ENCODE results near the gene GNAL. TPM values are rescaled to one million over a fixed set of nuclear protein-coding genes. Genes with fewer than 3 reads are reported as not detected.
A peak's percentile ranks its signal among the peaks of the same experiment; 100 is the strongest.
"Not testable (repeated sequence)": the region's sequence is repeated elsewhere in the genome, so short reads cannot be mapped to it uniquely, and the experiment has no call there.

The GNAL gene
- total RNA-seq, 1 experiment from 2014 or later: 2.7 TPM

DNA sequence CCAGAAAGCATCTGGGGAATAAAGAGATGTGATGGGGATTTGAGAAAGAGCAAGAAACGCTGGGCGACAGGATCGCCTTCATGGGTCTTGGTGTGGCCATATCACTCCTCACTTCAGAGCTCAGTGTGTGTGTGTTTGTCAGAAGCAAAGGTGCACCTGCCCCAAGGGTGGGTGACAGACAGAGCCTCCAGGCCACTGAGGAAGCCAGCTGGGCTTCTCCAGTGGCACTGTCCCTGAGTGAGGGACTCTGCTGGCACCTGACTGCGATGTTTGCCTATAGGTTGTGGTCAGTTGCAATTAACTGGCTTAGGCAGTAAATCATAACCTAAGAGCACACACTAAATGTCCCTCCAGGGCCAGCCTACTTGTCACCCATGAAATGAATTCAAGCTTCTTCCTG is 23.5 kb upstream of the GNAL start:
- no peak overlapping the region for H3K4me3 ChIP-seq
- H3K36me3 ChIP-seq: no peaks in the 10 kb centered on the region
- H3K27me3 ChIP-seq: peaks cover 4% of the 10 kb centered on the region
- H3K9me3 ChIP-seq: no peaks in the 10 kb centered on the region
- no peak for DNase-seq

- Histone ChIP-seq H3K27me3 (peaks cover 4% of the 10 kb centered on the region), H3K9me3 (no peaks in the 10 kb centered on the region), H3K36me3 (no peaks in the 10 kb centered on the region), H3K4me3 (no peak overlapping the region)
- no peak for DNase-seq
Measured at GRCh38 chr18:11666176-11666575, 22.9 kb upstream of the GNAL start.

DNA sequence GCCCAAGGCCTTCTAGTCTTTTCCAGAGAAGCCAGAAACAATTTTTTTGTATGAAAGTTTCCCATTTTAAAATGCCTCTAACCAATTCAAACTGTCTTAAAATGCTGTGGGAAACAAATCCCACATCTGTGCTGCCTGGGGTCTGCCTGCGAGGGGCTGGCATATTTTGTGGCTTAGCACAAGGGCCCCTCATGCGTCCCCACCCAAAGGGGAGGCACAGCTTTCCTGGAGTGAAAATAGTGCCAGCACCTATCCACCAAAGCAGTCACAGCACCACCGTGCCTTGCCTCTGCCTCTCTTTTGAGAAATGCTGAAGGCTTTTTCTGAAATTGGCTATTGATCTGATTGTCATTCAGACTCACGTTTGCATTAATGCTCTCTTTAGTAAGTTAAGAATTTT is 22.2 kb upstream of the GNAL start:
- no peak for DNase-seq
- Histone ChIP-seq H3K27me3 (peaks cover 4% of the 10 kb centered on the region), H3K36me3 (no peaks in the 10 kb centered on the region), H3K4me3 (no peak overlapping the region), H3K9me3 (no peaks in the 10 kb centered on the region)

GRCh38 chr18:11667578-11667977 is 21.5 kb upstream of the GNAL start:
- no peak for DNase-seq
- H3K27me3 ChIP-seq: peaks cover 4% of the 10 kb centered on the region
- H3K36me3 ChIP-seq: no peaks in the 10 kb centered on the region
- H3K4me3 ChIP-seq: no peak overlapping the region
- H3K9me3 ChIP-seq: no peaks in the 10 kb centered on the region

DNA sequence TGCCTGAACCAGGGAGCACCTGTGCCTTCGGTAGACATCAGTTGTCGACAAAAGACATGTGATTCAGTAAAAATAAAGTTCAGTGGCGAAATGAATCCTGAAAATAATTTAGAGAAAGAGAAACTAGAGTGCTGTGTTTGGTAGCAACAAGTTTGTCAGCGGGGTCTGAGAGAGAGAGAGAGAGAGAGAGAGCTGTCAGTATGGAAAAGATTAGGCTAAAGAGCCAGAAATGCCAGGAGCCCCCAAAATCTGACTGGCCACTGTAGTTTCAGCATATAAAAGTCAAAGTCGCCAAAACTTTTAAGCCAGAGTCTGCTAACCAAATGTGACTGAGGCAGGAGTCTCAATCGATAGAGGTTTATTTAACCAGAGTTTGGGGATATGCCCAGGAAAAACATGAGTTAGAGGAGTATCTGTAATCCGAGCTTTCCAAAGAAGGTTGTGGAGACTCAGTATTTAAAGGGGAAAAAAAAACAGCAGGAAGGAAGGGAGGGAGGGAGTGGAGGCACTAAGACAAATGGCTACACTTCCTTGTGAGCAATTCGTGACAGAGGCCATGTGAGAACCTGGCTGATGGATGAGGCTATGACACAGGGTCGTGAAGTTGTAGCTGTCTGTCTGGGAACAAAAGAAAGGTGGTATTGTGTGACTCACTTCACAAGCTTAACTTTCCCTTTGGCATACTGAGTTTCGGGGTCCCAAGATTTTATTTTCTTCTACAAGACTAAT is 20.5 kb upstream of the GNAL start:
- Histone ChIP-seq H3K4me3 (no peak overlapping the region), H3K27me3 (peaks cover 4% of the 10 kb centered on the region), H3K9me3 (no peaks in the 10 kb centered on the region), H3K36me3 (no peaks in the 10 kb centered on the region)
- DNase-seq: no peak

DNA sequence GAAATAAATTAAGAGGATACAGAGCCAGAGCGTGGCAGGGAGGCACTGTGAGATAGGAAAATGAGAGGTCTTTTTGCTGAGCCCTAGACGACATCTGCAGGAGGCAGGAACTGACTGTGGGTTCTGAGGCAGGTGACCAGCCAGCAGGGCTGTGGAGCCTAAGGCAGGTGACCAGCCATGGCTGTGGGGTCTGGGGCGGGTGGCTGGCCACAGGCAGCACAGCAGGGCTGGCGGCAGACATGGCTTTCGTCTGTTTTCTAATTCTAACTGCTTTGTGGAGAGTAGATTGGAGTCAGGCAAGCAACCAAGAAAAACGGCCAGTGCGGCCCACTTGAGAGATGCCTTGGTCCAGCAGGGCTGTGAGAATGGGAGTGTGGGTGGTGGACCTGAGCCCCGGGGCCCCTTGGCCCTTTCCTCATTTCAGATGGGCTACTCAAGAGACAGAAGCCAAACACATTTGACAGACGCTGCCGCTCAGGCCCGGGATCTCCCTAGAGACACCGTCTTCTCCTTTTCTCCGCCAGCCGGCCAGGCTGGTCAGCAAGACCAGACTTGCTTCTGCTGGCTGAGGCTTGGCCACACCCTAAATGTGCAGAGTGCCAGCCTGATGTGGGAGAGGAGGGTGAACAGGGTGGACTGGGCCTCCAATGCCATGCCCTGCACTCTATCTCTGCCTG is 19.7 kb upstream of the GNAL start:
- Histone ChIP-seq H3K4me3 (no peak overlapping the region), H3K9me3 (no peaks in the 10 kb centered on the region), H3K36me3 (no peaks in the 10 kb centered on the region), H3K27me3 (peaks cover 4% of the 10 kb centered on the region)
- no peak for DNase-seq

DNA sequence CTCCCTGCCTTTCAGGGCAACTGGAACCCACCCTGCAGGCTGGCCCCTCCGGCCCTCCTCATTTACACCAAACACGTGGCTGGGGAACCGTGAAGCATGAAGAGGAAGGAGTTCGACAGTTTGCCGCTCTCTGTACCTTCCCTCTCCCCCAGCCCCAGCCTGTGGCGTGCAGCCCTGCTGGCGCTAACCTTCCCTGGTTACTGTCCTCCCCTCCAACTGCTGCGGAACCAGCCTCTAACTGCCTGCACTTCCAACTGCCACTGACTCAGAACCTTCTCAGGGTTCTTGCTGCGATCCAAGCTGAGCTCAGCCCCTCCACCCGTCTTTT is 19.2 kb upstream of the GNAL start:
- H3K4me3 ChIP-seq: no peak overlapping the region
- DNase-seq: no peak
- no peaks in the 10 kb centered on the region for H3K36me3 ChIP-seq
- no peaks in the 10 kb centered on the region for H3K9me3 ChIP-seq
- peaks cover 4% of the 10 kb centered on the region for H3K27me3 ChIP-seq

- Histone ChIP-seq H3K27me3 (no peaks in the 10 kb centered on the region), H3K36me3 (no peaks in the 10 kb centered on the region)
Measured at GRCh38 chr18:11671156-11671555, 17.9 kb upstream of the GNAL start.

DNA sequence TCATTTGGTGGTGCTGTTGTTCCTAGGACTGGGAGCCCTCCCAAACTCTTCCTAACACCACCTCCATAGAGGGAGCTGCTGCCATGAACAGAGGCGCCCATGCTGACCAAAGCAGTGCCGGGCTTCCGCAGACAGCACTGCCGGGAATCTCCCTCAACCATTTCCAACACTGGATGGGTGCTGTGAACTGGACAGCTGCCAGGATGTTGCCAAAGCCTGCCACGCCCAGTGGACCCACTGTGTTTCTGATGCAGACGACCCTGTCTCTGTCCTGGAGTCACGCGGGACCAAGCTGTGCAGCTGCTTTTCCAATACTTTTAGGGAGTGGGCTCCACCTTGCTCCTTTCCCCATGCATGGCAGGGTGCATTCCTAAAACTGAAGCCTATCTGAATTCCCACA is 16.9 kb upstream of the GNAL start:
- no peaks in the 10 kb centered on the region for H3K9me3 ChIP-seq
- peaks cover 2% of the 10 kb centered on the region; the same call in 1 of the 2 replicates for H3K27me3 ChIP-seq
- DNase-seq: no peak
- no peak overlapping the region for H3K4me3 ChIP-seq
- no peaks in the 10 kb centered on the region for H3K36me3 ChIP-seq

More at GRCh38 chr18:11671156-11671555, 17.9 kb upstream of the GNAL start:
- DNase-seq: no peak
- Histone ChIP-seq H3K4me3 (no peak overlapping the region), H3K9me3 (no peaks in the 10 kb centered on the region)

DNA sequence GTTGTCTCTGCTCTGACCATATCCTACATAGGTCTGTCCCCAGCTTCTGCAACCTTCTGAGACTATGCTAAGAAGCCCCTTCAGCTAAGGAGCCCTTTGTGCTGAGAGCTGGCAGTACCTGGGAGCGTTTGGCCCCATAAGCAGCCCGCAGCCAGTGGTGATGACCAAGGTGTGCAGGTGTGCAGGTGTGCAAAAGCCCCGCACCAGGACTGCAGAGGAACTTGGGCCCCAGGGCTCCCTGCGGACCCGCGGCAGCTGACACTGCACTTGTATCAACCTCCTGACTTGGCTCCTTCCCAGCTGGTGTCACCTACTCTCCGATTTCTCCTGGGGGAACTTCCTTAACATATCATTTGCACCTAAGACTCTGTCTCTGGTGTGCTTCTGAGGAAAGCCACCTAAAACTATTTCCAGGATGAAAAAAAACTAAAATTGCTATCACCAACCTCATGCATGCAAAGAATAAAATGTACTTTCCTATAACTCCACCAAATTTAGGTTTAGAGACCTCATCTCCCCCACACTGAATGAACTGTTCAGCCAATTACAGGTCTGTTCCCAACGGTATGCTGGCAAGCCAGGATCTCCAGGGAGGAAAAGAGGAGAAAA is 16.1 kb upstream of the GNAL start:
- Histone ChIP-seq H3K9me3 (no peaks in the 10 kb centered on the region), H3K27me3 (peaks cover 3% of the 10 kb centered on the region; the same call in 1 of the 2 replicates), H3K4me3 (no peak overlapping the region), H3K36me3 (no peaks in the 10 kb centered on the region)
- DNase-seq: no peak

DNA sequence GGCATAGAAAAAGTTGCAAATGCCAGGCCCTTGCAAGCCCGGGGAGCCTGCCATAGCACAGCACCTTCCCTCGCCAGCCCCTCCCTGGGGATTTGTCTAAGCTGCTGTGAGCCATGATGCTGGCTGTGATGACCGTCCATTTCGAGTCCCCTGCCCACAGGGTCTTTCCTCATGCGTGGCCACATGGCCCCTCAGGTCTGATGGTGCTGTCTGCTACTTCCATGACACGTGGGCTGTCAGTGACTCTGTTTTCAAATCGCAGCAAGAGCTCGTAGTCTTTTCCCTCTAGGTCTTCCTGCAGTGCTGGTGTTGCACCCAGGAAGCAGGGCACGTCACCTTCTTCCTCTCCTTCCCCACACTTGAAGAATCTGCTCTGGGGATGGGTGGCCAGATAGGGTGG is 15.5 kb upstream of the GNAL start:
- no peak for DNase-seq
- H3K27me3 ChIP-seq: peaks cover 3% of the 10 kb centered on the region; the same call in 1 of the 2 replicates
- H3K9me3 ChIP-seq: no peaks in the 10 kb centered on the region

GRCh38 chr18:11674119-11674518 is 14.9 kb upstream of the GNAL start:
- no peaks in the 10 kb centered on the region for H3K36me3 ChIP-seq
- no peak for DNase-seq
- no peaks in the 10 kb centered on the region for H3K9me3 ChIP-seq
- peaks cover 6% of the 10 kb centered on the region; the same call in 1 of the 2 replicates for H3K27me3 ChIP-seq
- H3K4me3 ChIP-seq: no peak overlapping the region

More for the DNA sequence above, 15.5 kb upstream of the GNAL start:
- no peak overlapping the region for H3K4me3 ChIP-seq
- H3K36me3 ChIP-seq: no peaks in the 10 kb centered on the region

DNA sequence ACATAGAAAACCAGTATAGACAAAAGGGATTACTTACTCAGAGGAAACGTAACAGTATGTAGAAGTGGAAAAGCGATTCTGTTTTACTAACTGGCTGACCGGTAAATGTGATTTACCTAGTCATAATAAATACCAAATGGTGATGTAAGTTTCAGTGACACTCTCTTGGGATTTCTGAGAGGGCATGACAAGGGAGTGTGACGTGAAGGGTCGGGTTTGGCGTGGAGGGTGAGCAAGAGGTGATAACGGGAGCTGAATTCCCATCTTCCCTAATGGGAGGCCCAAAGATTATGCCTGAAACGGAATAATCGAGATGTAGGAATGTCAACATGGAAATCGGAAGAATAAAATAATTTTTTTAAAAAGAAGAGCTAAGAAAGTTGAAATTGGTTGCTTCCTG is 12.7 kb upstream of the GNAL start:
- Histone ChIP-seq H3K9me3 (no peaks in the 10 kb centered on the region), H3K27me3 (peaks cover 14% of the 10 kb centered on the region), H3K4me3 (no peak overlapping the region), H3K36me3 (no peaks in the 10 kb centered on the region)
- DNase-seq: no peak

- Histone ChIP-seq H3K27me3 (peaks cover 14% of the 10 kb centered on the region), H3K9me3 (no peaks in the 10 kb centered on the region), H3K36me3 (no peaks in the 10 kb centered on the region), H3K4me3 (no peak overlapping the region)
- DNase-seq: peak; percentile 57
Measured at GRCh38 chr18:11676867-11677266, 12.2 kb upstream of the GNAL start.

DNA sequence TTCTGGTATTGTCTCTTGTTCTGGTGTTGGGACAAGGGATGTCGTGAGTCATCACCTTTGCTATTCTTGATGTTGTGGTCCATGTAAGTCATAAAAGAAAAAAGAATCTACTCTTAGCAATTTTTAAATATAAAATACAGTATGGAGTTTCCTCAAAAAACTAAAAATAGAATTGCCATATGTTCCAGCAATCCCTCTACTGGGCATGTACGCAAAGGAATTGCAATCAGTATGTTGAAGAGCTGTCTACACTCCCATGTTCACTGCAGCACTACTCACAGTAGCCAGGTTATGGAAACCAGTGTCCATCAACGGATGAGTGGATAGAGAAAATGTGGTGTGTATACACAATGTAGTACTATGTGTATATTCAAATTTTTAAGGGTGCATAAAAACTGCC is 10.9 kb upstream of the GNAL start:
- DNase-seq: no peak
- no peaks in the 10 kb centered on the region for H3K36me3 ChIP-seq
- no peak overlapping the region for H3K4me3 ChIP-seq
- H3K27me3 ChIP-seq: peaks cover 19% of the 10 kb centered on the region
- H3K9me3 ChIP-seq: no peaks in the 10 kb centered on the region

DNA sequence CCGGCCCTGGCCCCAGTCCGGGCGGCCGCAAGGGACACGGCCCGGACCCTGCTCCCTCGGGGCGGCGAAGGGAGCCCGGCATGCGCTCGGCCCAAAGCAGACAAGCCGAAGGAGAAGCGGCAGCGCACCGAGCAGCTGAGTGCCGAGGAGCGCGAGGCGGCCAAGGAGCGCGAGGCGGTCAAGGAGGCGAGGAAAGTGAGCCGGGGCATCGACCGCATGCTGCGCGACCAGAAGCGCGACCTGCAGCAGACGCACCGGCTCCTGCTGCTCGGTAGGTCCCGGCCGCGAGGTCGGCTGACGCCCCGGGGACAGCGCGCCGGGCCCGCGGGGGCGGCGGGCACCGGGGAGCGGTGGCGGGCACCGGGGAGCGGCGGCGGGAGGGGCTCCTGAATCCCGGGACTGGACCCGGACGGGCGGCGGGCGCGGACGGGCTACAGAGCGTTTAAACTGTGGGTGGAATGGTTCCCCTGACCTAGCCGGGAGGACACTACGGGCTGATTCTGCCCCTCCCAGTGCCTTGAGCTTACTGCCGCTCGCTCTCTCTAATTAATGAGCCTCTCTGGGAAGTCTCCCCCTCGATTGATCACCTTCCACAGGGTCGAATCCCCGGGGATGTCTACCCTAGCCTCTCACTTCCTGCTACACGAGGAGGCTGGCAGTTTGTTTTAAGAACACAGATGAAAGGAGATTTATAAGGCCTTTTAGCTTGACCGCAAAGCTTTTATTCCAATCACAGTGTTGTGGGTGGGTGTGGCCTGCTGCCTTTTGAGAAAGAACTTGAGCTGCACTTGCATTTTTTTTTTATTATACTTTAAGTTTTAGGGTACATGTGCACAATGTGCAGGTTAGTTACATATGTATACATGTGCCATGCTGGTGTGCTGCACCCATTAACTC is 853 bp downstream of the GNAL start:
- H3K9me3 ChIP-seq: 0 out of 2 replicates have a peak, but pooled peaks cover 3% of the 10 kb centered on the region
- peak; percentile 50 for DNase-seq
- H3K36me3 ChIP-seq: no peaks in the 10 kb centered on the region
- H3K4me3 ChIP-seq: peak overlapping the region; percentile 50
- no peaks in the 10 kb centered on the region; the same call in 1 of the 2 replicates for H3K27me3 ChIP-seq

GRCh38 chr18:11690660-11691059 is 1.6 kb downstream of the GNAL start:
- not testable (repeated sequence) for H3K9me3 ChIP-seq, H3K36me3 ChIP-seq, DNase-seq, H3K27me3 ChIP-seq, H3K4me3 ChIP-seq

All from MG63 (cell line).